Activated CD8-positive, alpha-beta memory T cell treated with anti-CD3 and anti-CD28 coated beads, Interleukin-2, amount 50 U/mL, for 24 hours (primary cell): ENCODE results near the gene GJA10.

Experiments
- DNase-seq: peaks from one replicate; pipeline ENCODE4 v3.0.0-alpha.2; 2020; ENCODE audit errors: extremely low read depth

GJA10 gene

DNA sequence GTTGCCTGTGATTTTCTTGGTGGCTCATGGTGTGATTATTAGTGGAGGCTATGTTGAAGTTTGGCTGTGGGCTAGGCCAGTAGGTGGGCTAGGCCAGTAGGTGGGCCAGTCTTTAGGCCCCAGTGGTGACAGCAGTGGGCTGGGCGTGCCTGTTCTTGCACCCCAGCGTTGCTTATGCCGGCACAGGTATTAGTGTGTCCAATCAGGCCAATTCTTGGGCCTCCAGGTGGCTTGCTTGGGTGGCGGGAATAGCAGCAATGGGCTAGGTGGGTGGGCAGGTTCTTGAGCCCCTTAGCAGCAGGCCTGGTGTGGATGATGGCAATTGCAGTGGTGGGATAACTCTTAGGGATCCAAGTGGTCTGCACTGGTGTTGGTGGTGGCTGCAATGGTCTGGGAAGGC is 22.9 kb downstream of the GJA10 start:
- DNase-seq = no peak

DNA sequence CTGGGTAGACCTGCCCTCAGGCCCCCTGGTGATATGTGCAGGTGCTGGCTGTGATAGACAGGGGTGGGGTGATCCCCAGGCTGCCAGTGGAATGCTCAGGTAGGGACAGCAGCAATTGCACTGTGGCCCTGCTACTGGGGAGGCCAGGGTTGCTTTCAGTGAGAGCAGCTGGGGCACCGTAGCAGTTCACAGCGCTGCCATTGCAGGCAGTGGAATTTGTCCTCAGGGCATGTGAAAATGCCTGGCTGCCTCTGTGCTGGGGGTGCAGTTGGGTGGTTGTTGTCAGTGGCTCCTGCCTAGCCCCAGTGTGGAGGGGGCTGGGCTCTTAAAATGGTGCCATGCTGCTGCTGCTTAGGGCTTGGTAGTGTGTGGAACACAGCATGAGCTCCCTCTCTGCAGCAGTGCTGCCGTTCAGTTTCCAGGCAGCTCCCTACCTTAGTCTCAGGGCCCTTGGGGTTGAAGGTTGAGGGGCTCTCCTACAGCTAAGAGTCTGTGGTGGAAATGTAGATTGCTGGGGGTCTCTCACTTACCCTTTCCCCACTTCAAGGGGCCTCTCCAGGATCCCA is 23.6 kb downstream of the GJA10 start:
- DNase-seq = no peak

DNA sequence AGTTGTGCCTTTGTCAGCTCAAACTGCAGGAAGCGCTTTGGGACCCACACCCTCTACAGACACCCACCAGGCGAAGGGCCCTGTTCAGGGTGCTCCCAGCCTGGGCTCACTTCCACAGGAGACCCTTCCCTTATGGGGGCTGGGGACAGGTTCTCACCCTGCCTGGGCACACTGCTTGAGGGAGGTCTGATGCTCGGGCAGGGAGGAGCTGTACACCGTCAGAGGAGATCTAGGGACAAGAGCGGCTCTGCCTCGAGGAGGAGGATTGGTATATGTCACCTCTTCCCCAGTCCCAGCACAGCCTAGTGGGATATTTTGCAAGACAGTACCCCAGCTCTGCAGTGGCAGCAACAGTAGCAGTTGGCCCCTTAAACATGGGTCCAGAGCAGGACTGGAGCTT is 26.9 kb downstream of the GJA10 start:
- no peak for DNase-seq

DNA sequence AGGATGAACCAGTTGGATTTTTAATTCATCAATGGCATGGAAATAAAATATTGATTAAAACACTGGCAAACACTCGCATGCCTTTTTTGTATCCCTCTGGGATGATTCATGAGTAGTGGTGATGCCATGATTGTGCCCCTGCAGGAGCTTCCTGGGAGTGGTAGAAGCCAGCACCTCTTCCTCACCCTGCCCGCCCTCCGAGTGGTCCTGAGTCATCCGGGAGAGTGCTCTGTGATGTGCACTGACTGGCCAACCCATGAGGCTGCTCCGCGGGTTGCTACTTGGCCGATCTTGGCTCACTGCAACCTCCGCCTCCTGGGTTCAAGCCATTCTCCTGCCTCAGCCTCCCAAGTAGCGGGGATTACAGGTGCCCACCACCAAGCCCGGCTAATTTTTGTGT is 27.4 kb downstream of the GJA10 start:
- no peak for DNase-seq

DNA sequence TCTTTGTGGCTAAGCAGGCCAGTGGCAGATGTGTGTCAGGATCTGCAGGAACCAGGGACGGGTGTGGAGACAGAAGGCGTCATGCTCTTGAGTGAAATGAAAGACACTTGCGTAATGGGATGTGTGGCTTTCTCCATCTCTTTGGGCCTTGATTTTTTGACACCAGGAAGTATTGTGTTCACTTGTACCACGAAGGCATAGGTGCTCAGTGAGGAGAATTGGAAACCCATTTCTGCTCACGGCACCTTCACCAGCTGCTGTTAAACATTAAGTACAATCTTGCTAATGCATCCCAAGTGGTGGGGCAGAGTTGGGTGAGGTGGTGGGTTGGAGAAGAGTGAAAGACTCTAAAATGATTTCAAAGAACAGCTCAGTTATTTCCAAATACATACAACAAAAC is 30.0 kb downstream of the GJA10 start:
- no peak for DNase-seq

DNA sequence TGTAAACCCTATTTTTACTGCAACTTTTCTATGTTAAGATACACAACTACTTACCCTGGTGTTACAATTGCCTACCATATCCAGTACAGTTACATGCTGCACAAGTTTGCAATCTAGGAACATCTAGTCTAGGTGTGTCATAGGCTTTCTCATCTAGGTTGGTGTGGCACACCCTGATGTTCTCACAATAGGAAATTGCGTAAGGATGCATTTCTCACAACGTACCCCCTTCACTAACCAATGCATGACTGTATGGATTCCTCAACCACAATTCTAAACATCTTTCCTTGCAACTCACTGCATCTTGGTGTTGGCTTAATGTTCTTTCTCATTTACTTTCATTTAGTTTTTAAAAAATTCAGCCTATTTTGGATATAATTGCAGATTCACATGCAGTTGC is 31.6 kb downstream of the GJA10 start:
- DNase-seq = no peak

DNA sequence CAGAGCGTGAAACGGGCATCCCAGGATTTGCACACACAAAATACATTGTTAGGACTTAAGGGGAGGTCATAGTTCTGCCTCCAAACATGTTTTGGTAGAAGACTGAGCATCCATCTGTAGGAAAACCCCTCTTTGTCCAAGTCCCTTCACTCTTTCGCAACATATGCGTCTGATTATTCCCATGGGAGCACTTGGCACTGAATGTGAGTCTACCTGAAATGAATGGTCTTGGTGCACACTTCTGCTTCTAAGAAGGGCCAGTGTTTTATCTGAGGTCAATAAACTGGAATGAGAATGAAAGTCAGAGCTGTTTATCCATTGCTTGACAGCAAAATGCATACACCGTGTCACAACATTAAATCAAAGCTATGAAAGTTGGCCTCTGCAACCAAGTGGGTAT is 33.0 kb downstream of the GJA10 start:
- no peak for DNase-seq

DNA sequence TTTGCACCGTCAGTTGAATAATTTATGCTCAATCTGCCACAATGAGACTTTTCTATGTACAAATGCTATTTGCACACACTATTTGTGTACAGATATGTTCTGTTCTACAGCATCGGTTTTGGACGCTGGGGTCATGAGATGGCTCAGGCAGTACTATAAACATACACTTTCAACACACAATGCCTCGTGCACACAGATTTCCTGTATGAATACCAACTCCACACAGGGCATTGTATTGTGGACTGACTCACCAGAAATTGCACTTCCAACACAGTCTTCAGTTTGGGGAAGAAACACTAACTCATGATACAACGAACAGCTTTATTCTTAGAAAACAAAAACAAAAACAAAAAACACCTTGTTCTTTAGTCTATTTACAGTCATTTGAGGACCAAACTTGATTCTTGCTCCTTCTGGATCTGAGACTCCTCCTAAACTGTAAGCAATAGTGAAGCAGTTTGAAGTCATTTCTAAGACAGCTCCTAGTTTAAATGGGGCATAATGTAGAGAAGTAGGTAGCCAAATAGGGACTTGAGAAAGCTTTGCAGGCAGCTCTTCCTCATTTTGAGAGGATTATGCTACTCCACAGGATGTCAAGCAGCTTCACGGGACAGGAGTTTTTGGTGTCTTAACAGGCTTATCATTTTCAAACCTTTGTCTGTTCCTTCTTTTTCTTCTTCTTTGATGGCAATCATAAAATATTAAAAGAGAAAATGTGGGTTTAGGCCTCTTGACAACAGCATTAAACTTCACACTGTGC is 33.7 kb downstream of the GJA10 start:
- DNase-seq = no peak

DNA sequence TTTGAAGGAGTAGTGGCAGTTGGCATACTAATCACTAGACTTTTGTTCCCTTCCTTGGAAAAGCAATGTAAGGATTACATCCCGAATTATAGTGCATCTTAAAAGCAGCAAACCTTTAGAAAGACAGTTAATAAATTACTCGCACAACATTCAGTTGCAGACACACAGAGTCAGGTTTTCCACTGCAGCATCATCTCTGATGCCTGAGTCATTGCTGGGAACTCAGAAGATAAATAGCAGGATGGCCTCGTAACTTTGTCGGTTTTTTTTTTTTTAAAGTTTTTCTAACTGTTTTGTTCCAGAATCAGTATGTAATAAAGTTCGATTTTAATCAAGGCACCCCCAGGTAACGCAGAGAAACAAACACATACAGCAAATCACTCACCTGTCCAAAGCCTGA is 34.3 kb downstream of the GJA10 start:
- no peak for DNase-seq

DNA sequence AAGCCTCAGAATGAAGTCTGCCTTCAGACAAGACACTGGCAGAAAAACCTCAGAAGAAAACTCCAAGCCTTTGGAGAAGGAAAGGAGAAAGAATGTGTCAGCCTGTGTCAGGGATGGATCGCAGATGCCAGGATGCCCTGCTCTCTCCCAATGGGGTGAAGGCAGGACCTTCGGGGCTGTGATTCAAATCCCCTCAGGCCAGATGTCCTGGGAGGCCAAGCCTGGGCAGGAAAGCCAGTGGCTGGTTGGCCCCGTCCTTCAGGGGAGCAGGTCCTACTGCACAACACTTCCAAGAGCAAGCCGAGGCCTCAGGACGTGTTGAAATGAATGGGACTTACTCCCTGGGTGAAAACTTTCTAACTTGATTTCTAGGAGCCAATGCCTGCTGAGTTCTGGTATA is 36.5 kb downstream of the GJA10 start:
- DNase-seq = no peak

DNA sequence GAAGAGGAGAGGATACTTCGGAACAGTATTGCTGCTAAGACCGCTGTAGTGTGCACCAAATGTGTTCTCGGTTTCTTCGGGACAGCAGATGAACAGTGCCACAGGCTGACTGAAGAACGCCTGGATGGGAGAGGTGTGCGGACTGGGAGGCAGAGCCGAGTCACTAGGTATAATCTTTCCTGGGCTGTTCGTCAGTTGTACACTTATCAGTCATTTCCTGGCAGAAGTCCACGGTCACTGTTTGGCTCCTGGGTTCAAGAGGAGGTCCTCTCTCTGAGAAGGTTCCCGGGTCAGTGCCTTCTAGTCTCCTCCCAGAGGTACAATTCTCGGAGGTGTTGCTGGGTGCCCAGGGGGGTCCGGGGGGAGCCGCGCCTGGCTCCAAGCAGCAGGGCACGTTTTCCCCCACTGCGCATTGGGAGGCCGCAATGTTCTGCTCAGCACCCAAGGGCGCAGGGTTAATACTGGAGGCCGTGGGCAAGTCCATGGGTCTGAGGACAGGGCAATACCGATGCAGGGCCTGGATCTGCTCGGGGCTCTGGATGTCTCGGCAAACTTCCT is 38.1 kb downstream of the GJA10 start:
- no peak for DNase-seq

DNA sequence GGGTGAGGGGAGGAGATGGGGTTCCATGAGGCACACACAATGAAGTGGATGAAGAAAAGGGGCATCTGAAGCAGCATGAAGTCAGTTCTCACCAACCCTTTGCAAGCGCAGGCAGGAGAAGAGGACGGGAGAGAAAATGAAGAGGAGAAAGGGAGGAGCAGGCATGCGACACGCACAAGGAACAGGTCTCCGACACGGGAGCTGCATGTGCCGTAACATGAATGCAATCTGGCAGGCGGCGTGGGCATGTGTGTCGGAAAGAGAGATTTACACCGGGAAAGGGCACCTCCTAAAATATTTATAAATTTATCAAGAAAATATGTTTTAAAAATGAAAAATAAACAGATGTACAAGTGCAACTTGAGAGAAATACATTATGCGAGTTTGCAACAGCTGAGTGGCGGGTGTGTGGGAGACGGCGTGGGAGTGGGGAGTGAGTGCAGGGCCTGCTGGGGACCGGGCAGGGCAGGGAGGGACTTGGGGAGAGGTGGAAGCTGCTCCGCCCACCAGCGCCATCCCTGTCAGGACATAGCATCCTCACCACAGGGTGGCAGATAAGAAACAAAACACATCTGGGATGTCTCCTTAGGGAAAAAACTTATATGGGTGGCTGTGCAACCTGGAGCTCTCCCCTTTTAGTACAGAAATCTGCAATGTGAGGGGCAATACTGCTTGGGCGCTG is 40.6 kb downstream of the GJA10 start:
- no peak for DNase-seq

DNA sequence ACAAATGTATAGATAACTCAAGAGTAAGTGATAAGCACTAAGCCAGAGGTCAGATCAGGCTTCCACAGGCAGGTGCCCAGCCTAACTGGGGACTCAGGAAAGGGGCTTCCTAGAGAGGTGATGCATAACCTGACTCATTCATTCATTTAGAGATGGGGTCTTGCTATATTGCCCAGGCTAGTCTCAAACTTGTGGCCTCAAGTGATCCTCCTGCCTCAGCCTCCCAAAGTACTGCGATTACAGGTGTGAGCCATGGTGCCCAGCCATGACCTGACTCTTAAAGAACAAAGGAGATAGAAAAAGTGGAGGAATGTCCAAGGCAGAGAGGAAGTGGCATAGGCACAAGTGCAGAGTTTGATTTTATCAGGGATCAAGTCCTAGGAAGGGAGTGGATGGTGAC is 41.9 kb downstream of the GJA10 start:
- DNase-seq = no peak

DNA sequence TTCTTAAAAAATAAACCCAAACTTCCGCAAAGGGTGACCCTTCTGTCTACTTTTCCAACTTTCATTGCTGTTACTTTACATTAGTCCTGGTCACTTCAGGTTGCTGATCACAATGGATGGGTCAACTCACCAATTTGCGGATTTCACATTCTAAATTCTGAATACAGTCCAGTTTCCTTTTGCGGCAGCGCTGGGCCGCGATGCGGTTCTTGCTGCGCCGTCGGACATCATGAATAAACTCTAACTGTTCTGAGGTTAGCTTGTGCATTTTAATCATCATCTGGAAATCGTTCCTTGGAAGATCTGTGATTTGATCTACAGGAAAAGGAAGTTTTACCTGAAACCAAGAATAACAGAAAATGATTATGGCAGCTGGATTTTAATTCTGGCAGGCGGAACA is 43.7 kb downstream of the GJA10 start:
- no peak for DNase-seq

DNA sequence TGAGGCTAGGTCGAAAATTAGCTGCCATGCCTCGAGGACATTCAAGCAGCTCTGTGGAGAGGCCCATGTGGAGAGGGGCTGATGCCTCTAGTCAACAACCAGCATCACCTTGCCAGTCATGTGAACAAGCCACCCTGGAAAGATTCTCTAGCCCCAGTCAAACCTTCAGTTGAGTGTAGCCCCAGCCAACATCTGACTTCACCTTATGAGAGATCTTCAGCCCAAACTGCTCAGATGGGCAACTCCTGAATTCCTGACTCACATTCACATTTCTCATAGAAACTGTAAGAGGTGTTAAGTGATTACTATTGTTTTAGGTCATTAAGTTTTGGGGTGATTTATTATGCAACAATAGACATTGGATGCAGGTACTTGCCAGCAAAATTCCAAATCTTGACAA is 44.9 kb downstream of the GJA10 start:
- DNase-seq = no peak

DNA sequence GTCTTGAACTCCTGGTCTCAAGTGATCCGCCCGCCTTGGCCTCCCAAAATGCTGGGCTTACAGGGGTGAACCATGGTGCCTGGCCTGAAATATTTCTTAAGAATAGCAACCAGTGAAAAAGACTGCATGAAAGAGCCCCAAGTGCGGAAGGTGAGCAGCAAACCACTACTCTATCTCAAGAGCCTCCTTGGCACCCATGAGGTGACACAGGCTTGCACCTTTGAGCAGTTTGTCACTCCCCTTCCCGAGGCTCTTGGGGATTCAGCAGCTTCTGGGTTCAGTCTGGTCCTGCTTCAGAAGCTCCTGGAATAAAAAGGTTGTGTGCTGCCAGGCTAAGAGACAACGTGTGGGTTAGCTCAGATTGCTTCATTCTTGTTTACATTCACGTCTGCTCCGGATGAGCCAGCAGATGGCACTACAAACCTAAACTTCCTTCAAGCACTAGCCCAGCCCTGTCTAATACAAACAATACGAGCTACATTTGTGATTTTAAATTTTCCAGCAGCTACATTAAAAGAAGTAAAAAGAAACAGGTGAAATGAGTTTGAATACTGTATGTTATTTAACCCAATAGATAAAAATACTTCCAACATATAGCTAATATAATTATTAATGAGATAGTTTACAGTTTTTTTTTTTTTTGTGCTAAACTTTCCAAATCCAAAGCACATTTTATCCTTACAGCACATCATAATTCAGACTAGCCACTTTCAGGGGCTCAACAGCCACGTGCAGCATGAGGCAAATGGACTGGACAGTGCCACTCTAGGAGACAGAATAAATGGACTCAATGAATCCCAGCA is 46.2 kb downstream of the GJA10 start:
- DNase-seq = peak; percentile 21

DNA sequence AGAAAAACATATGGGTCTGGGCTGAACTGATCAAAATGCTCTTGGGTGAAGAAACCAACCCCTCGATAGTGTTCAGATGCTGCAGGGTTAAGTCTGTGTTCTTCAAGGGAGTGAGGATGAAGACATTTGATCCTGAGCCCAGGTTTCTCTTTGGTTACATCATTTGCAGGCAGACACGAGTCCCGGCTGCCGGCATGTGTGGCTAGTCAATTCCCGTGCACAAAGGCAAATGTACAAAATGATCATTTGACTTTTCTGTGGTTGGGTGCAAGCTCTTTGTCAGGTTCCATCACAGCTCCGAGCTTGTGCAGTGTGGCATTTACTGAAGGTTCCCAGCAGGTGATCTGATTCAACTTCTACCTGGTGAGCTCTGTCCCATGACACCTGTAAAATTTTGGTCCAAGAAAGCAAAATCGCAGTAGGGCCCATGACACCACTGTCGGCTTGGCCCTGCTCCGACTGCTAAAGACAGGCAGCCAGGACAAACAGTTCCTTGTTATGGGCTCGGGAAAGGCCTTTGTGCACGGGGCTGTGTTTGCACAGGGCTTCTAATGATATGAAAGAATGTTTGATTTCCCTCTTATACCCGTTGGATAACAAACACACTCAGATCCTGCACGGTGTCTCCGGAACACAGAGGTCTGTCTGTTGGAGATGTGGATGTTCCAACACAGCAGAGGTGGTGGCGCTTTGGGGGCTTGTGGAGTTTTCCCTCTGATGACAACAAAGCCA is 46.9 kb downstream of the GJA10 start:
- no peak for DNase-seq

DNA sequence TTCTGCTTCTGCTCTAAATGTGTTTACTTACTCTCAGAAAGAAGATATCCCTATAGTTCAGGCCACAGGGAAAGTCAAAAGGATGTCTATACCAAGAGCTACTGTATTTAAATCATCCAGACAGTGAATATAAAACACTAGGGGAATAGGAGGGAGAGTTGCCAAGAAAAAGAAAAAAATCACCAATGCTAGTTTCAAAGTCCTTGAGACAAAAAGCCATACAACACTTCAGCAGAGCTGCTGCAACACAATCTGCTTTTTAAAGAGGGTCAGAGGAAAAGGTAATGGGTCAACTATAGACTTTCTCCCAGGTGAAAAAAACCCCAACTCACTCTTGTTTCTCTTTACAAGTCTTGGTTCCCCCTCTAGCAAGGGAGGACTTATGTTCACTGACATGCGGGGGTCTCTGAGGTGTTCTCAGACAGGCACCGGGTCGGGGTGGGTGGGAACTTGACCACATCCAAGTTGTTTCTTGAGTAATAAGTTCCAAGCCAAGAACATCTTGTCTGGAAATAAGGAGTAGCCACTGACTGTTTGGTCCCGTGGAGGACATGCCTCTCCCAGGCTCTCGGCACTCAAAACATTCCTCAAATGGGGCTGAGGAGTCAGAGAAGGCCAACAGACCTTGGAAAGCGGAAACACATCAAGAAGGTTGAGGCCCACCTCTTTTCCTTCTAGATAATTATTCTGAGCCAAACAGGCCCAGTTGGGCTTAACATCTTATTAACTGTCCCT is 47.7 kb downstream of the GJA10 start:
- DNase-seq = no peak

DNA sequence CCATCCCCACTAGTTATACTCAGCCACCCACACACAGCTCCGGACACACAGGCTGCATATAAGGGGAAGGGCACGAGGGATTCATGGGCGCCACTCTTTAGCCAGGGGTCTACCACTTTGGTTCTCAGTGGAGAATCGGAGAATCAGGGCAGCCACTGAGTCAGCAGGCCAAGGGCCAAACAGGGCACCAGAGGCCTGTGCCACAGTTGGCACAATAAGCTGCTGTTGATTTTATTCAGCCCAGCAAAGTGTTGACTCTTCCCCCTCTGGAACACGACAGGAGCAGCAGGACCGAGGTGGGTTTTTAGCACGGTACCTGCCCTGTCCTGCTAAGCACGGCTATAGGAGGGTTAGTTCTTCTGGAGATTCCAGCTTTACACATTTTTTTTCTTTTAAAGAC is 48.3 kb downstream of the GJA10 start:
- DNase-seq = no peak

DNA sequence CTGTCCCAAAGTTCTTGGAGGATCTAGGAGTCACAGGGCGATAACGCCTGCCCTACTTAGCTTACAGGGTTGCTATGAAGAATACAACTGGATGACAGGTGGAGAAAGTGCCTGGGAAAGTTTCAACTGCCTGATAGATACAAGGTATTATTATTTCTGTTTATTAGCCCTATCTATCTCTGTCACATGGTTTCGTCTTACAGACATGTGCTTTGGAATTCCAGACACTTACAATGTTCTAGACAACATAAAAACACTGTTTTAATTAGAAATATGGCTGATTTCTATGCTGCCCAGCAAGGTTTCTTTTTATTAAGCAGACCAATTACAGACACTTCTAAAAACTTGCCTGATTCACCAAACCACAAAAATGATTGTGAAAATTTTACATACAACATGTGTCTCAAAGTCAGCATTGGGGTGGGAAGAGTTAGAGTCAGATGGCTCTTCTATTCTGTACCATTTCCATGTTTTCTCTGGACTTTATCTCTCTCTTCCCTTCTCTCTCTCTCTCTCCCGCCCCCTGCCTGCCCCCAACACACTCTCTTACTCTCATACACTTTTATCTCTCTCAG is 50.0 kb downstream of the GJA10 start:
- no peak for DNase-seq
